Suprapubic skin (tissue), 4 donors: Measurements from ENCODE around the gene SLC6A1.

Source experiments
- CTCF ChIP-seq, 2 donors: fragments of 200-600 bp in 1 of 2; fragments of 450-650 bp in 1 of 2; sonication (generic) in 1 of 2; IDR thresholded peaks; one replicate each; pipeline ENCODE4 v1.5.1; 2016 to 2019; ENCODE audit warnings: antibody characterized with exemption in 2 of 2, mild to moderate bottlenecking in 1 of 2, moderate library complexity in 1 of 2
- EP300 ChIP-seq: sonication (generic); formaldehyde crosslinking; IDR thresholded peaks from one replicate; pipeline ENCODE4 v1.6.1; 2017; ENCODE audit warnings: antibody characterized with exemption
- POLR2AphosphoS5 ChIP-seq, 3 donors: sonication (generic); formaldehyde crosslinking; IDR thresholded peaks; one replicate each; pipeline ENCODE4 v1.6.1; 2017; ENCODE audit warnings: antibody characterized with exemption in 3 of 3

DNA sequence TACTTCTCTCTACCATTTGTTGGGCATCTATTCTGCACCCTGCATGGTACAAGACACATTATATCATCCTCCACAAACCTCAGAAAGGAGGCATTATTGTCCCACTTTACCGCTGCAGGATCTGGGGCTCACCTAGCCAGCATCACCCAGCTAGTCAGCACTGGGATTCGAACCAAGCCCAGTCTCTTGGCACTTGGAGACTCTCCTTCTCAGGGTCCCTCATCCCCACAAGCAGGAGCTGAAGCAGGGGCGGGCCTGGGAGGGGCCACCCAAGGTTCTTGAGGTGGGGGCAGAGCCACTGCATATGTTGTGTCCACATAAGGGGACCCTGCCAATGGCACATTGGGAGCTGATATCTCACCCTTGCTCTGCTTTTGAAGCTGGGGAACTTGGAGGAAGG lies 41.3 kb downstream of the SLC6A1 start:
- no peak for TF ChIP-seq EP300
- TF ChIP-seq CTCF (IDR thresholded peaks at IDR 0.05): no peak
- TF ChIP-seq POLR2AphosphoS5 (IDR thresholded peaks at IDR 0.05): no peak
